Mucosa of stomach (tissue), 1 donor: ENCODE data around the gene TMEM179B.
A peak's percentile ranks its signal among the peaks of the same experiment; 100 is the strongest.
"Not testable (repeated sequence)": the region's sequence is repeated elsewhere in the genome, so short reads cannot be mapped to it uniquely, and the experiment has no call there.

ENCODE experiments used
- H3K27me3 ChIP-seq: one replicate; pipeline ENCODE4 v1.7.0; 2013; ENCODE audit warnings: mild to moderate bottlenecking, low read length; ENCODE audit not compliant: control insufficient read depth, insufficient read depth
- H3K36me3 ChIP-seq: one replicate; pipeline ENCODE4 v1.7.0; 2013; ENCODE audit warnings: low read length; ENCODE audit not compliant: control insufficient read depth, insufficient read depth
- H3K4me1 ChIP-seq: one replicate; pipeline ENCODE4 v1.7.0; 2013; ENCODE audit warnings: mild to moderate bottlenecking, low read length; ENCODE audit not compliant: control insufficient read depth, insufficient read depth
- H3K4me3 ChIP-seq: one replicate; pipeline ENCODE4 v1.7.0; 2013; ENCODE audit warnings: low read length
- H3K9ac ChIP-seq: one replicate; pipeline ENCODE4 v1.7.0; 2013; ENCODE audit warnings: mild to moderate bottlenecking, low read length, moderate library complexity
- H3K9me3 ChIP-seq: one replicate; pipeline ENCODE4 v1.7.0; 2013; ENCODE audit warnings: mild to moderate bottlenecking, low read length, moderate library complexity; ENCODE audit not compliant: control insufficient read depth
- donor health status: Pancreatic carcinoma.

The TMEM179B gene

GRCh38 chr11:62823677-62824076, 36.5 kb downstream of the TMEM179B start:
- Histone ChIP-seq H3K4me1 (no peaks in the 10 kb centered on the region), H3K9ac (no peak overlapping the region), H3K27me3 (no peaks in the 10 kb centered on the region), H3K4me3 (no peak overlapping the region), H3K36me3 (peaks cover 21% of the 10 kb centered on the region), H3K9me3 (no peaks in the 10 kb centered on the region)

- H3K4me3 ChIP-seq, H3K4me1 ChIP-seq, H3K9ac ChIP-seq, H3K27me3 ChIP-seq, H3K9me3 ChIP-seq: not testable (repeated sequence)
- peaks cover 21% of the 10 kb centered on the region for H3K36me3 ChIP-seq
These were observed 40.9 kb downstream of the TMEM179B start for GRCh38 chr11:62828130-62828529.

- Histone ChIP-seq H3K4me3 (peak overlapping the region; percentile 92), H3K4me1 (peaks cover 10% of the 10 kb centered on the region), H3K9me3 (no peaks in the 10 kb centered on the region), H3K36me3 (no peaks in the 10 kb centered on the region), H3K27me3 (no peaks in the 10 kb centered on the region), H3K9ac (peak overlapping the region; percentile 94)
These were observed 43.8 kb downstream of the TMEM179B start for GRCh38 chr11:62830904-62831519.

GRCh38 chr11:62831520-62832335, 44.5 kb downstream of the TMEM179B start, which contains the start of gene STX5:
Gene STX5, minus strand, starts transcription at chr11:62832051. Its CDS starts 808 bp downstream, at chr11:62831243.
- Histone ChIP-seq H3K4me3 (peak within 1 kb of the TSS; percentile 92), H3K27me3 (no peaks in the 10 kb centered on the region), H3K9me3 (no peaks in the 10 kb centered on the region), H3K9ac (peak within 1 kb of the TSS; percentile 94), H3K36me3 (no peaks in the 10 kb centered on the region), H3K4me1 (peaks cover 10% of the 10 kb centered on the region)

- Histone ChIP-seq H3K4me3 (peak within 1 kb of the TSS; percentile 92), H3K4me1 (peaks cover 10% of the 10 kb centered on the region), H3K9ac (peak within 1 kb of the TSS; percentile 94), H3K36me3 (no peaks in the 10 kb centered on the region), H3K27me3 (no peaks in the 10 kb centered on the region), H3K9me3 (no peaks in the 10 kb centered on the region)
These were observed 45.4 kb downstream of the TMEM179B start, which contains the start of gene TEX54 for GRCh38 chr11:62832336-62833234. Gene TEX54, minus strand, starts transcription at chr11:62832841.

GRCh38 chr11:62835336-62835735, 48.1 kb downstream of the TMEM179B start:
- H3K36me3 ChIP-seq: no peaks in the 10 kb centered on the region
- H3K4me1 ChIP-seq: peaks cover 14% of the 10 kb centered on the region
- no peaks in the 10 kb centered on the region for H3K9me3 ChIP-seq
- H3K27me3 ChIP-seq: no peaks in the 10 kb centered on the region
- H3K4me3 ChIP-seq: no peak overlapping the region
- H3K9ac ChIP-seq: no peak overlapping the region

- no peaks in the 10 kb centered on the region for H3K36me3 ChIP-seq
- no peaks in the 10 kb centered on the region for H3K9me3 ChIP-seq
- H3K9ac ChIP-seq: peak within 1 kb of the TSS; percentile 94
- H3K4me1 ChIP-seq: peaks cover 15% of the 10 kb centered on the region
- peak within 1 kb of the TSS; percentile 53 for H3K4me3 ChIP-seq
- H3K27me3 ChIP-seq: no peaks in the 10 kb centered on the region
These were observed 52.1 kb downstream of the TMEM179B start, which contains the start of gene WDR74 for GRCh38 chr11:62839050-62839945. Gene WDR74, minus strand, starts transcription at chr11:62839590. Its CDS starts 20 bp downstream, at chr11:62839570.
